ENCODE results near the gene CAT.

Gene CAT

GRCh38 chr11:34495239-34495723 lies 56.5 kb downstream of the CAT start:
- no peak for DNase-seq (ENCODE audit: low read depth in 2 of 2)

- DNase-seq (ENCODE audit: low read depth in 2 of 2): no peak
Measured at GRCh38 chr11:34495724-34496377, 57.1 kb downstream of the CAT start.

GRCh38 chr11:34499719-34500500 lies 61.2 kb downstream of the CAT start:
- no peak for DNase-seq (ENCODE audit: low read depth in 2 of 2)

GRCh38 chr11:34501500-34501899 lies 62.8 kb downstream of the CAT start:
- DNase-seq (ENCODE audit: low read depth in 2 of 2): no peak

GRCh38 chr11:34501949-34502348 lies 63.2 kb downstream of the CAT start:
- DNase-seq (ENCODE audit: low read depth in 2 of 2): no peak

GRCh38 chr11:34502949-34503348 lies 64.2 kb downstream of the CAT start:
- DNase-seq (ENCODE audit: low read depth in 2 of 2): no peak

GRCh38 chr11:34505874-34506273 lies 67.1 kb downstream of the CAT start:
- DNase-seq (ENCODE audit: low read depth in 2 of 2): no peak

- DNase-seq (ENCODE audit: low read depth in 2 of 2): no peak
Measured at GRCh38 chr11:34507156-34507555, 68.4 kb downstream of the CAT start.

GRCh38 chr11:34507610-34508009 lies 68.9 kb downstream of the CAT start:
- DNase-seq (ENCODE audit: low read depth in 2 of 2): no peak

GRCh38 chr11:34508524-34508923 lies 69.8 kb downstream of the CAT start:
- DNase-seq (ENCODE audit: low read depth in 2 of 2): no peak

GRCh38 chr11:34509336-34509876 lies 70.7 kb downstream of the CAT start:
- DNase-seq (ENCODE audit: low read depth in 2 of 2): no peak

GRCh38 chr11:34510218-34510617 lies 71.5 kb downstream of the CAT start:
- DNase-seq (ENCODE audit: low read depth in 2 of 2): no peak

- DNase-seq (ENCODE audit: low read depth in 2 of 2): no peak
Measured at GRCh38 chr11:34510673-34511072, 71.9 kb downstream of the CAT start.

- peak; percentile 33 to 42 for DNase-seq (ENCODE audit: low read depth in 2 of 2)
Measured at GRCh38 chr11:34512840-34513681, 74.3 kb downstream of the CAT start.

GRCh38 chr11:34513682-34514449 lies 75.1 kb downstream of the CAT start, which contains the start of gene ELF5:
TSS of gene ELF5 (minus strand) at chr11:34513794. CDS start at chr11:34505749, 8,045 bp downstream.
- no peak for DNase-seq (ENCODE audit: low read depth in 2 of 2)

- DNase-seq (ENCODE audit: low read depth in 2 of 2): no peak
Measured at GRCh38 chr11:34514597-34514996, 75.9 kb downstream of the CAT start.

GRCh38 chr11:34516247-34517040 lies 77.7 kb downstream of the CAT start:
- no peak for DNase-seq (ENCODE audit: low read depth in 2 of 2)

- DNase-seq (ENCODE audit: low read depth in 2 of 2): no peak
Measured at GRCh38 chr11:34519595-34520235, 81.0 kb downstream of the CAT start.

- no peak for DNase-seq (ENCODE audit: low read depth in 2 of 2)
Measured at GRCh38 chr11:34521265-34521664, 82.5 kb downstream of the CAT start.

All from stimulated activated CD4-positive, alpha-beta T cell treated with anti-CD3 and anti-CD28 coated beads, Interleukin-15, amount 100 ng/mL, for 48 hours (primary cell).